ENCODE measurements around the gene TACC3.

TACC3 gene

GRCh38 chr4:1731180-1731579 lies 9.9 kb downstream of the TACC3 start (continued):
- no peak for TF ChIP-seq ZNF214 (tag by site-specific recombination; IDR thresholded peaks at IDR 0.05; ENCODE audit: borderline replicate concordance)
- no peak for TF ChIP-seq ZNF548 (tag by site-specific recombination; IDR thresholded peaks at IDR 0.05)
- no peak for TF ChIP-seq MEIS1 (CRISPR knock-in tag; IDR thresholded peaks at IDR 0.05; ENCODE audit: borderline replicate concordance)
- TF ChIP-seq ZNF37A (tag by site-specific recombination; IDR thresholded peaks at IDR 0.05) = no peak
- no peak for TF ChIP-seq ZNF645 (tag by site-specific recombination; IDR thresholded peaks at IDR 0.05)
- TF ChIP-seq ZSCAN16 (tag by site-specific recombination; IDR thresholded peaks at IDR 0.05) = no peak
- no peak for TF ChIP-seq ZNF366 (tag by site-specific recombination; conservative IDR thresholded peaks at IDR 0.05)
- TF ChIP-seq ZNF223 (tag by site-specific recombination; IDR thresholded peaks at IDR 0.05) = no peak
- TF ChIP-seq ZNF785 (tag by site-specific recombination; IDR thresholded peaks at IDR 0.05) = no peak

DNA sequence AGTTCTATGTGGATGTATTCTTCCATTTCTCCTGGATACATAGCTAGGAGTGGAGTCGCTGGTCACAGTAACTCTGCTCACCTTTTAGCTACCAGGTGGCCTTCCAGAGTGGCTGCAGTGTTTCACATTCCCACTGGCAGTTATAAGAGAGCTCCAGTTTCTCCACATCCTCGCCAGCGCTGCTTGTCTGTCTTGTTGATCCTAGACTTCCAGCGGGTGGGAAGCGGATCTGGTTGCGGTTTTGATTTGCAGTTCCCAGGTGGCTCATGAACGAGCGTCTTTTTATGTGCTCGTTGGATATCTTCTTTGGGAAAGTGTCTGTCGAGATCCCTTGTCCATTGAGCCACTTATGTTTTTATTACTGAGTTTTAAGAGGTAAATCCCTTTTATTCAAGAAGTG lies 11.6 kb downstream of the TACC3 start:
- Histone ChIP-seq H3K9me3 (ENCODE audit: control insufficient read depth, insufficient read depth, low read depth, low read length) (no peaks in the 10 kb centered on the region), H3K36me3 (ENCODE audit: control insufficient read depth in 2 of 2, insufficient read depth in 1 of 2, low read length in 2 of 2) (peaks cover 26 to 98% of the 10 kb centered on the region in 2 experiments; a peak in 2 of 3 replicates), H3K4me3 (ENCODE audit: low read depth, low read length) (no peak overlapping the region), H3K27ac (ENCODE audit: extremely low read depth, low read depth, low read length) (no peak overlapping the region), H3K4me1 (ENCODE audit: control insufficient read depth, insufficient read depth, low read length) (no peaks in the 10 kb centered on the region)
- ChIA-PET CTCF (interaction anchor here (1.0 to 2.0 kb wide), 2 partner anchors 13 to 15 kb away, joined by 3 to 9 read pairs; no protein-coding TSS in a partner anchor), POLR2A (interaction anchor here (0.8 kb wide), 1 partner anchor 12 kb away, joined by 3 read pairs; the partner anchor contains the start of genes TACC3 and TMEM129)
- no peak for TF ChIP-seq ZNF404 (tag by site-specific recombination; IDR thresholded peaks at IDR 0.05)
- TF ChIP-seq ZNF302 (tag by site-specific recombination; IDR thresholded peaks at IDR 0.05; ENCODE audit: low read depth) = no peak
- TF ChIP-seq ZNF658 (tag by site-specific recombination; IDR thresholded peaks at IDR 0.05) = no peak
- TF ChIP-seq ZBTB20 (tag by site-specific recombination; IDR thresholded peaks at IDR 0.05) = no peak
- TF ChIP-seq ZNF362 (tag by site-specific recombination; IDR thresholded peaks at IDR 0.05) = no peak
- no peak for TF ChIP-seq TSHZ1 (tag by site-specific recombination; IDR thresholded peaks at IDR 0.05; ENCODE audit: borderline replicate concordance)
- TF ChIP-seq ZNF416 (tag by site-specific recombination; IDR thresholded peaks at IDR 0.05) = no peak
- TF ChIP-seq ZNF223 (tag by site-specific recombination; IDR thresholded peaks at IDR 0.05) = no peak

- Histone ChIP-seq H3K4me3 (ENCODE audit: low read depth, low read length) (no peak overlapping the region), H3K36me3 (ENCODE audit: control insufficient read depth in 2 of 2, insufficient read depth in 1 of 2, low read length in 2 of 2) (peaks cover 22 to 100% of the 10 kb centered on the region in 2 experiments; a peak in 2 of 3 replicates), H3K27ac (ENCODE audit: extremely low read depth, low read depth, low read length) (no peak overlapping the region), H3K4me1 (ENCODE audit: control insufficient read depth, insufficient read depth, low read length) (no peaks in the 10 kb centered on the region), H3K9me3 (ENCODE audit: control insufficient read depth, insufficient read depth, low read depth, low read length) (no peaks in the 10 kb centered on the region)
- POLR2A ChIA-PET = no interaction called here
- CTCF ChIA-PET = no interaction called here
- no peak for TF ChIP-seq ZNF341 (tag by site-specific recombination; IDR thresholded peaks at IDR 0.05; ENCODE audit: low read depth)
- TF ChIP-seq ZNF302 (tag by site-specific recombination; IDR thresholded peaks at IDR 0.05; ENCODE audit: low read depth) = no peak
- no peak for TF ChIP-seq GFI1B (tag by site-specific recombination; IDR thresholded peaks at IDR 0.05)
- TF ChIP-seq ZBTB26 (tag by site-specific recombination; optimal IDR thresholded peaks at IDR 0.05) = no peak
- TF ChIP-seq KLF10 (tag by site-specific recombination; IDR thresholded peaks at IDR 0.05) = no peak
- TF ChIP-seq ZSCAN18 (tag by site-specific recombination; IDR thresholded peaks at IDR 0.05) = no peak
- TF ChIP-seq ZNF596 (tag by site-specific recombination; IDR thresholded peaks at IDR 0.05) = no peak
Observed at GRCh38 chr4:1735215-1735614, 13.9 kb downstream of the TACC3 start.

Measured in HEK293 (cell line).